ENCODE results near the gene ARSG. TPM values are rescaled to one million over a fixed set of nuclear protein-coding genes. Genes with fewer than 3 reads are reported as not detected.

The ARSG gene
- total RNA-seq, 4 donors from 2014 or later = 6.1 to 8.9 (median 7.0) TPM

- no peak for TF ChIP-seq CTCF (IDR thresholded peaks at IDR 0.05)
- TF ChIP-seq POLR2A (IDR thresholded peaks at IDR 0.05) = no peak
- Histone ChIP-seq H3K27me3 (no peaks in the 10 kb centered on the region), H3K4me1 (peaks cover 9 to 37% (median 14%) of the 10 kb centered on the region in 3 donors), H3K9me3 (no peaks in the 10 kb centered on the region), H3K4me3 (no peak overlapping the region), H3K27ac (peak overlapping the region in 3 of 4 donors; percentile 6 to 47 (median 19)), H3K36me3 (peaks cover 0 to 33% (median 0%) of the 10 kb centered on the region in 3 donors)
- WGBS, 2 donors = 67 to 70% methylated on average over 14 of the region's 14 CpGs
- no peak for DNase-seq
- intact Hi-C loops (cut with DNase I) = no loop called here
These were observed 149.9 kb downstream of the ARSG start for GRCh38 chr17:68441070-68441770.

- Histone ChIP-seq H3K4me1 (peaks cover 0 to 11% (median 9%) of the 10 kb centered on the region in 3 donors), H3K9me3 (no peaks in the 10 kb centered on the region), H3K4me3 (no peak overlapping the region), H3K36me3 (peaks cover 0 to 61% (median 5%) of the 10 kb centered on the region in 3 donors), H3K27ac (no peak overlapping the region), H3K27me3 (no peaks in the 10 kb centered on the region)
- 64 to 81% methylated on average over 10 to 11 of the region's 11 CpGs for WGBS, 2 donors
- intact Hi-C loops (cut with DNase I) = no loop called here
- TF ChIP-seq CTCF (IDR thresholded peaks at IDR 0.05) (no peak), POLR2A (IDR thresholded peaks at IDR 0.05) (no peak)
- DNase-seq = no peak
These were observed 152.7 kb downstream of the ARSG start for GRCh38 chr17:68443972-68444464.

- DNase-seq = no peak
- H3K27ac ChIP-seq = no peak overlapping the region
These were observed 154.4 kb downstream of the ARSG start for GRCh38 chr17:68445671-68446070.

GRCh38 chr17:68446626-68447041 is 155.3 kb downstream of the ARSG start:
- peaks cover 0 to under 1% (median 0%) of the 10 kb centered on the region in 3 donors for H3K4me1 ChIP-seq
- TF ChIP-seq CTCF (IDR thresholded peaks at IDR 0.05) = no peak
- TF ChIP-seq POLR2A (IDR thresholded peaks at IDR 0.05) = no peak
- no peak for DNase-seq
- H3K9me3 ChIP-seq = no peaks in the 10 kb centered on the region
- intact Hi-C loops (cut with DNase I) = no loop called here
- WGBS, 2 donors = 87 to 91% methylated on average over 9 of the region's 9 CpGs
- H3K27ac ChIP-seq = no peak overlapping the region
- no peaks in the 10 kb centered on the region for H3K27me3 ChIP-seq
- H3K4me3 ChIP-seq = no peak overlapping the region
- H3K36me3 ChIP-seq = peaks cover 7 to 83% (median 13%) of the 10 kb centered on the region in 3 donors

More at GRCh38 chr17:68445671-68446070, 154.4 kb downstream of the ARSG start:
- H3K27me3 ChIP-seq = no peaks in the 10 kb centered on the region
- peaks cover 0 to 10% (median 9%) of the 10 kb centered on the region in 3 donors for H3K4me1 ChIP-seq
- TF ChIP-seq POLR2A (IDR thresholded peaks at IDR 0.05) (no peak), CTCF (IDR thresholded peaks at IDR 0.05) (no peak)
- intact Hi-C loops (cut with DNase I) = no loop called here
- peaks cover 2 to 78% (median 13%) of the 10 kb centered on the region in 3 donors for H3K36me3 ChIP-seq
- no peaks in the 10 kb centered on the region for H3K9me3 ChIP-seq
- 80 to 100% methylated on average over 1 to 2 of the region's 8 CpGs for WGBS, 2 donors
- H3K4me3 ChIP-seq = no peak overlapping the region

- no peak for DNase-seq
These were observed 157.9 kb downstream of the ARSG start for GRCh38 chr17:68449021-68449739.

More at GRCh38 chr17:68449021-68449739, 157.9 kb downstream of the ARSG start:
- intact Hi-C loops (cut with DNase I) = no loop called here
- peaks cover 7 to 73% (median 13%) of the 10 kb centered on the region in 3 donors for H3K36me3 ChIP-seq
- no peaks in the 10 kb centered on the region for H3K9me3 ChIP-seq
- no peak overlapping the region for H3K27ac ChIP-seq
- TF ChIP-seq CTCF (IDR thresholded peaks at IDR 0.05) = no peak
- TF ChIP-seq POLR2A (IDR thresholded peaks at IDR 0.05) = no peak
- 93% methylated on average over 13 of the region's 13 CpGs for WGBS, 2 donors
- no peak overlapping the region for H3K4me3 ChIP-seq
- no peaks in the 10 kb centered on the region for H3K27me3 ChIP-seq
- peaks cover 0 to 12% (median 10%) of the 10 kb centered on the region in 3 donors for H3K4me1 ChIP-seq
